ENCODE results near the gene RNF214. TPM values are rescaled to one million over a fixed set of nuclear protein-coding genes. Genes with fewer than 3 reads are reported as not detected.
A peak's percentile ranks its signal among the peaks of the same experiment; 100 is the strongest.

Gene RNF214
- total and polyA plus RNA-seq, 10 of the 15 experiments (the other 5 are each of a cell fraction or from before 2014, with no cell fraction given), result 4.8 to 16.8 (median 10.5) TPM

DNA sequence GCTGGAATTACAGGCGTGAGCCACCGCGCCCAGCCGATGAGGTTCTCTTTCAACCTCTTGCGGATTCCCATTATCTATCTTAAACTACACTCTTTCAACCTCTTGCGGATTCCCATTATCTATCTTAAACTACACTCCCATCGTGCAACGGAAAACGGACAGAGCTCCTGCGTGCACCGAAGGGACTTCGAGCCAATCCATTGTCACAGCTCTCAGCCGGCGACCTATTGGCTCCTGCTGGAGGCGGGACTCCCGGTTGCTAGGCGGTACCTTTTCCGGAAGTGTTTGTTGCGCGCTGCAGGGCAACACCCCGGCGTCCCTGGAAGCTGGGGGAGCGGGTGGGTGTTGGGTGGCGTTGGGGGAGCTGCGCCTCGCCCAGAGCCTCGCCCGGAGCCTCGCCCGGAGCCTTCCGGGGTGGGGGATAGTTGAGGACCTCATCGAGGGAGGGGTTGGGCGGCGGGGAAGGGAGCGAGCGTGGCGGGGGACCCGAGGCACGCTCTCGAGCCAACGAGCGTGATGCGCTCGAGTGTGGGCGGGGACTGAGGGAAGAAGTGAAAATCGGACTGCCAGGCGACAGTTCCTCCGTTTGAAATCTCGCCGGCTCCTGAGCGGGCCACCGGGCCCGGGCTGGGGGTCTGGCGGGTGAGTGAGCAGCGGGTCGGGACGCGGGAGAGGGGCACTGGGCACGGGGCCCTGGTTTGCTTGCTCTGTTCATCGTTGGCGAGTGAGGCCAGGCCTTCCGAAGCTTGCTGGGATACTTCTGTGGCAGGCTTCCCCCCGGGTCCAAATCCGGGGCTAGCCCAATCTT, 95.3 kb downstream of the RNF214 start, which contains the start of gene CEP164 (continued):
- TF ChIP-seq E4F1 (IDR thresholded peaks at IDR 0.05; ENCODE audit: borderline replicate concordance, partially characterized antibody) (peak; percentile 47), HDAC6 (IDR thresholded peaks at IDR 0.05; ENCODE audit: unreplicated experiment) (no peak), PML (IDR thresholded peaks at IDR 0.05; ENCODE audit: low read length) (no peak), HDGF (IDR thresholded peaks at IDR 0.05) (peak; percentile 79; the same call in 1 of the 2 replicates), ATF7 (IDR thresholded peaks at IDR 0.05; ENCODE audit: low read depth) (no peak; the same call in 1 of the 2 replicates), CHD2 (IDR thresholded peaks at IDR 0.05; ENCODE audit: borderline replicate concordance, low read depth, low read length) (peak; percentile 93), MEF2B (IDR thresholded peaks at IDR 0.05; ENCODE audit: partially characterized antibody, poor library complexity, severe bottlenecking) (peak; percentile 35), SIX5 (IDR thresholded peaks at IDR 0.05; ENCODE audit: low read depth, low read length, severe bottlenecking) (peak; percentile 64), KLF5 (IDR thresholded peaks at IDR 0.05; ENCODE audit: partially characterized antibody) (no peak), PBX3 (IDR thresholded peaks at IDR 0.05; ENCODE audit: insufficient replicate concordance, low read depth, low read length) (peak; percentile 88), BHLHE40 (IDR thresholded peaks at IDR 0.05; ENCODE audit: borderline replicate concordance in 1 of 2, low read depth in 2 of 2, low read length in 1 of 2) (peak in 1 of 2 experiments; percentile 81; a peak in 2 of 4 replicates), TCF3 (IDR thresholded peaks at IDR 0.05; ENCODE audit: borderline replicate concordance, insufficient read depth, low read depth, low read length) (no peak), ZNF24 (IDR thresholded peaks at IDR 0.05) (0 out of 2 replicates have a peak, but pooled peaks have one; percentile 35), ZNF384 (IDR thresholded peaks at IDR 0.05; ENCODE audit: borderline replicate concordance, low read depth, low read length) (0 out of 2 replicates have a peak, but pooled peaks have one; percentile 22), SIN3A (IDR thresholded peaks at IDR 0.05; ENCODE audit: low read depth, low read length) (peak; percentile 91), NR2C1 (IDR thresholded peaks at IDR 0.05) (peak; percentile 83), ZNF274 (IDR thresholded peaks at IDR 0.05; ENCODE audit: insufficient read depth, insufficient read length) (no peak), FOXK2 (IDR thresholded peaks at IDR 0.05) (no peak)
- TF ChIP-seq, protein P1, sequence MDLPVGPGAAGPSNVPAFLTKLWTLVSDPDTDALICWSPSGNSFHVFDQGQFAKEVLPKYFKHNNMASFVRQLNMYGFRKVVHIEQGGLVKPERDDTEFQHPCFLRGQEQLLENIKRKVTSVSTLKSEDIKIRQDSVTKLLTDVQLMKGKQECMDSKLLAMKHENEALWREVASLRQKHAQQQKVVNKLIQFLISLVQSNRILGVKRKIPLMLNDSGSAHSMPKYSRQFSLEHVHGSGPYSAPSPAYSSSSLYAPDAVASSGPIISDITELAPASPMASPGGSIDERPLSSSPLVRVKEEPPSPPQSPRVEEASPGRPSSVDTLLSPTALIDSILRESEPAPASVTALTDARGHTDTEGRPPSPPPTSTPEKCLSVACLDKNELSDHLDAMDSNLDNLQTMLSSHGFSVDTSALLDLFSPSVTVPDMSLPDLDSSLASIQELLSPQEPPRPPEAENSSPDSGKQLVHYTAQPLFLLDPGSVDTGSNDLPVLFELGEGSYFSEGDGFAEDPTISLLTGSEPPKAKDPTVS (IDR thresholded peaks at IDR 0.05; ENCODE audit: low read depth, low read length), result no peak
- TF ChIP-seq, protein P2, sequence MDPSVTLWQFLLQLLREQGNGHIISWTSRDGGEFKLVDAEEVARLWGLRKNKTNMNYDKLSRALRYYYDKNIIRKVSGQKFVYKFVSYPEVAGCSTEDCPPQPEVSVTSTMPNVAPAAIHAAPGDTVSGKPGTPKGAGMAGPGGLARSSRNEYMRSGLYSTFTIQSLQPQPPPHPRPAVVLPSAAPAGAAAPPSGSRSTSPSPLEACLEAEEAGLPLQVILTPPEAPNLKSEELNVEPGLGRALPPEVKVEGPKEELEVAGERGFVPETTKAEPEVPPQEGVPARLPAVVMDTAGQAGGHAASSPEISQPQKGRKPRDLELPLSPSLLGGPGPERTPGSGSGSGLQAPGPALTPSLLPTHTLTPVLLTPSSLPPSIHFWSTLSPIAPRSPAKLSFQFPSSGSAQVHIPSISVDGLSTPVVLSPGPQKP (IDR thresholded peaks at IDR 0.05; ENCODE audit: low read depth, low read length), result peak; percentile 80
- TF ChIP-seq, protein P3, sequence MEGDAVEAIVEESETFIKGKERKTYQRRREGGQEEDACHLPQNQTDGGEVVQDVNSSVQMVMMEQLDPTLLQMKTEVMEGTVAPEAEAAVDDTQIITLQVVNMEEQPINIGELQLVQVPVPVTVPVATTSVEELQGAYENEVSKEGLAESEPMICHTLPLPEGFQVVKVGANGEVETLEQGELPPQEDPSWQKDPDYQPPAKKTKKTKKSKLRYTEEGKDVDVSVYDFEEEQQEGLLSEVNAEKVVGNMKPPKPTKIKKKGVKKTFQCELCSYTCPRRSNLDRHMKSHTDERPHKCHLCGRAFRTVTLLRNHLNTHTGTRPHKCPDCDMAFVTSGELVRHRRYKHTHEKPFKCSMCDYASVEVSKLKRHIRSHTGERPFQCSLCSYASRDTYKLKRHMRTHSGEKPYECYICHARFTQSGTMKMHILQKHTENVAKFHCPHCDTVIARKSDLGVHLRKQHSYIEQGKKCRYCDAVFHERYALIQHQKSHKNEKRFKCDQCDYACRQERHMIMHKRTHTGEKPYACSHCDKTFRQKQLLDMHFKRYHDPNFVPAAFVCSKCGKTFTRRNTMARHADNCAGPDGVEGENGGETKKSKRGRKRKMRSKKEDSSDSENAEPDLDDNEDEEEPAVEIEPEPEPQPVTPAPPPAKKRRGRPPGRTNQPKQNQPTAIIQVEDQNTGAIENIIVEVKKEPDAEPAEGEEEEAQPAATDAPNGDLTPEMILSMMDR (IDR thresholded peaks at IDR 0.05 in 2 of 3, conservative IDR thresholded peaks at IDR 0.05 in 1 of 3; ENCODE audit: control insufficient read depth in 2 of 3, extremely low read depth in 1 of 3, insufficient read depth in 1 of 3, low read depth in 3 of 3, low read length in 3 of 3), result no peak
